Uterine smooth muscle cell (primary cell): Measurements from ENCODE around the gene GCC1. TPM values are rescaled to one million over a fixed set of nuclear protein-coding genes. Genes with fewer than 3 reads are reported as not detected.

Source experiments
- total RNA-seq: library from RNA; depleted of rRNA; stranded (reverse); fragments of >200 nt; gene quantifications from 2 replicates; pipeline ENCODE4 v1.2.3, GENCODE V29; 2014

The GCC1 gene, protein sequence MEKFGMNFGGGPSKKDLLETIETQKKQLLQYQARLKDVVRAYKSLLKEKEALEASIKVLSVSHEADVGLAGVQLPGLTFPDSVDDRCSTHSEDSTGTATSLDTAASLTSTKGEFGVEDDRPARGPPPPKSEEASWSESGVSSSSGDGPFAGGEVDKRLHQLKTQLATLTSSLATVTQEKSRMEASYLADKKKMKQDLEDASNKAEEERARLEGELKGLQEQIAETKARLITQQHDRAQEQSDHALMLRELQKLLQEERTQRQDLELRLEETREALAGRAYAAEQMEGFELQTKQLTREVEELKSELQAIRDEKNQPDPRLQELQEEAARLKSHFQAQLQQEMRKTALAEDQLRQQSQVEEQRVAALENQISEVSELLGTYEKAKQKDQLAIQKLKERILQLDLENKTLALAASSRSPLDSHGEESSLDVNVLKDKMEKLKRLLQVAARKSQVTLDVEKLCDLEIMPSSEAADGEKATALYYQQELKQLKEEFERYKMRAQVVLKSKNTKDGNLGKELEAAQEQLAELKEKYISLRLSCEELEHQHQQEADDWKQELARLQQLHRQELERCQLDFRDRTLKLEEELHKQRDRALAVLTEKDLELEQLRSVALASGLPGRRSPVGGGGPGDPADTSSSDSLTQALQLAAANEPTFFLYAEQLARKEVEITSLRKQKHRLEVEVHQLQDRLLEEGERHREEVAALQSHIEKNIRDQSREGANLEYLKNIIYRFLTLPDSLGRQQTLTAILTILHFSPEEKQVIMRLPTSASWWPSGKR
- total RNA-seq = 28.9 and 47.0 TPM in 2 replicates

DNA sequence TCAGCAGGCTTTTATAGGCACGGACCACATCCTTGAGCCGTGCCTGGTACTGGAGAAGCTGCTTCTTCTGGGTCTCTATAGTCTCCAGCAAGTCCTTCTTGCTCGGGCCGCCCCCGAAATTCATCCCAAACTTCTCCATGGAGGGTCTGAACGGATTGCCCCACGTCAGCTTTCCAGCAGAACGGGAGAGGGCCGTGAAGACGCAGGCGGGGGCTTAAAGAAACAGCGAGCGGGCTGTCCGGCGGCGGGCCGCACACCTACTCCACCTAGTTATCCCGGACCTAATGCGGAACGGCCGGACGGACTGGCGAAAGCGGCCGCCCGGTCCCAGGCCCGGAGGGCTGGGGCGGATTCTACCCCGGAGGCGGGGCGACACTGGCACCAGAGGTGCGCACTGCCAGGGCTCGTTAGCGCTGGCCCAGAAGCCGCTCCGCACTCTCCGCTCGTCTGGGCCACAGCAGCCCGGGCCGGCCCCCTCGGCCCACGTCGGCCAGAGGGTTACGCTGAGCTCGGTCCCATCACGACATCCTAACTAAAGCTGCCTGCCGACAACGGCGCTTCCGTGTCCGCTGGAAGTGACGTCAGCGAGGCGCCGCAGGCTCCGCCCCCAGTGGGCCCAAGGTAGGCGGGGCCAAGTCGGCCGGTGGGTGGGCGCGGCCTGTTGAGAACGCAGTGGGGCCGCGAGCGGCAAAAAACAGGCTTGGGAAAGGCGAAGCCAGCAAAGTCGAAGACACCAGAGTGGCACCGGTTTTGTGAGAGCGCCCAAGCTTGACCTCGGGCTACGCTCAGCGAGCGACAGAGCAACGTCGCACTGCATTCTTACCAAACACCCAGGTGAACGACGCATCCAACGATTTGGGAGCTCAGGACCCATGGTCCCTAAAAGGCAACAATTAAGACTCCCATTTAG lies at the start of gene GCC1:
TSS of gene GCC1 (minus strand) at position 553 of the 910 bp plus-strand sequence. CDS start at position 139, 414 bp downstream.

DNA sequence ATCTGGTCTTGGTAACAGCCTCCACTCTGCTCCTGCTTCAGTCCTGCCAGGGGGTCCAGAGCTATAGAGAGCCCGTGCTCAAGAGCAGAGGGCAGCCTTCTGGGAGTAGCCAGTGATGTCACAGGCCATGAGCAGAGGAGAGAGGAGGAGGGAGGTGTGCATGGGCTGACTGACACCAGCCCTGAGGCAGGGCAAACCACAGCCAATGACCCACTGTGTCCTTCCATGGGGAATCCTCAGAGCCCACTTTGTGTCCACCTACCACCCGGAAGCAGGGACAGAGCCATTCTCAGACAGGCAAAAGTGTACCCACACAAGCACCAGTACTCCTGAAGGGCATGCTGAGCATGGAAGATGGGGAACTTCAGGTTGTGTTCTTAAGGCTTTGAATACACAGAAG lies 32.6 kb upstream of the GCC1 start, which contains the start of gene PAX4:
TSS of gene PAX4 (minus strand) at position 101 of the 400 bp plus-strand sequence. CDS start 2,214 bp downstream, outside the sequence.

DNA sequence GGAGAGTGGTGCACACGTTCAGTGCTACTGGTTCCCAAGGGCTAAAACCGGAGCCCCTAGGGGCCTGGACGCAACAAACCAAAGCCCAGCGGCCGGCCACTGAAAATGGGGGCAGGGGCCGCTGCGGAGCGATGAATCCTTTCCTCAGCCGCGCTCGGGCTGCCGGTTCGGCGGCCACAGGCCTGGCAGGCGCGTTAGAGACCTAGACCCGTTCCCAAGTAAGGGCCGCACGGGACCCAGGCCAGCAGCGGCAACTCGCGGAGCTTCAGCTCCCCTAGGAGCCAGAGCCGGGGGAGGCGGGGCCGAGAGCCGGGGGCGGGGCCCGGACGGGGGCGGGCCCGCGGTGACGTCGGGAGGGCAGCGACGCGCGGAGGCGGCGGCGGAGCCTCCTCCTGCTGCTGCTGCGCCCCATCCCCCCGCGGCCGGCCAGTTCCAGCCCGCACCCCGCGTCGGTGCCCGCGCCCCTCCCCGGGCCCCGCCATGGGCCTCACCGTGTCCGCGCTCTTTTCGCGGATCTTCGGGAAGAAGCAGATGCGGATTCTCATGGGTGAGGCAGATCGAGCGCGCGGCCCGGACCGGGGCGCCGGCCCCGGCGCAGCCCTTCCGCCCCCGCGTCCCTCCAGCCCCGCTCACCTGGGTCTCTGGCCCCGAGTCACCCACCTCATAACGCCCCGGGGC lies 2.8 kb upstream of the GCC1 start, which contains the start of gene ARF5:
TSS of gene ARF5 (plus strand) at position 393 of the 678 bp plus-strand sequence. CDS start at position 481, 88 bp downstream.

Other genes with a start within 250 kb of the GCC1 start
- 14.2 and 15.1 TPM in 2 replicates for gene ZNF800, start 192.9 kb downstream of the GCC1 start, total RNA-seq
- 116 and 145 TPM in 2 replicates for gene ARF5, start 2.8 kb upstream of the GCC1 start, total RNA-seq
- gene FSCN3, start 8.1 kb upstream of the GCC1 start, total RNA-seq = 0.44 and 0.75 TPM in 2 replicates
- not detected in 2 replicates for gene PAX4, start 32.5 kb upstream of the GCC1 start, total RNA-seq
- 240 and 241 TPM in 2 replicates for gene SND1, start 66.6 kb upstream of the GCC1 start, total RNA-seq